MM.1S (cell line): ENCODE results near the gene KLHL18.

Experiments used
- DNase-seq: peaks from one replicate; pipeline ENCODE4 v3.0.0-alpha.2; 2015
- H2AFZ ChIP-seq: fragments of 300-600 bp; sonication (generic); 2 replicates; pipeline ENCODE4 v1.6.0; 2016; ENCODE audit warnings: antibody characterized with exemption, low read length
- H3F3A ChIP-seq: fragments of 300-600 bp; sonication (generic); 2 replicates; pipeline ENCODE4 v1.6.1; 2016; ENCODE audit warnings: mild to moderate bottlenecking, antibody characterized with exemption, low read length, moderate library complexity, mixed read lengths; ENCODE audit not compliant: insufficient read depth
- H3K27ac ChIP-seq: fragments of 300-600 bp; sonication (generic); 2 replicates; pipeline ENCODE4 v1.5.1; 2016; ENCODE audit warnings: mild to moderate bottlenecking, low read length
- H3K27me3 ChIP-seq: fragments of 300-600 bp; sonication (generic); replicated peaks from 2 replicates; pipeline ENCODE4 v1.6.0; 2016; ENCODE audit warnings: low read length; ENCODE audit not compliant: insufficient read depth
- H3K36me3 ChIP-seq: fragments of 300-600 bp; sonication (generic); replicated peaks from 2 replicates; pipeline ENCODE4 v1.6.1; 2016; ENCODE audit warnings: mild to moderate bottlenecking, low read length, mixed read lengths; ENCODE audit not compliant: insufficient read depth
- H3K4me1 ChIP-seq: fragments of 300-600 bp; sonication (generic); 2 replicates; pipeline ENCODE4 v1.6.1; 2016; ENCODE audit warnings: low read length, mixed read lengths
- H3K4me2 ChIP-seq: fragments of 300-600 bp; sonication (generic); 2 replicates; pipeline ENCODE4 v1.6.0; 2016; ENCODE audit warnings: low read depth, low read length
- H3K4me3 ChIP-seq: fragments of 300-600 bp; sonication (generic); 2 replicates; pipeline ENCODE4 v1.5.1; 2016; ENCODE audit warnings: low read length, mixed read lengths
- H3K79me2 ChIP-seq: fragments of 300-600 bp; sonication (generic); 2 replicates; pipeline ENCODE4 v1.6.1; 2016; ENCODE audit warnings: mixed run types, low read length, mixed read lengths
- H3K9ac ChIP-seq: fragments of 300-600 bp; sonication (generic); 2 replicates; pipeline ENCODE4 v1.6.1; 2016; ENCODE audit warnings: low read length, mixed read lengths
- H3K9me2 ChIP-seq: fragments of 300-600 bp; sonication (generic); replicated peaks from 2 replicates; pipeline ENCODE4 v1.6.1; 2016; ENCODE audit warnings: mild to moderate bottlenecking, low read length, mixed read lengths; ENCODE audit not compliant: insufficient read depth
- H3K9me3 ChIP-seq: fragments of 300-600 bp; sonication (generic); replicated peaks from 2 replicates; pipeline ENCODE4 v1.6.1; 2016; ENCODE audit warnings: mild to moderate bottlenecking, low read length, mixed read lengths; ENCODE audit not compliant: insufficient read depth
- H4K20me1 ChIP-seq: fragments of 300-600 bp; sonication (generic); 2 replicates; pipeline ENCODE4 v1.6.1; 2016; ENCODE audit warnings: mild to moderate bottlenecking, low read length, moderate library complexity, mixed read lengths; ENCODE audit not compliant: insufficient read depth
- EZH2 ChIP-seq: fragments of 300-600 bp; sonication (generic); optimal IDR thresholded peaks from 2 replicates; pipeline ENCODE3; 2017; ENCODE audit warnings: low read depth, mild to moderate bottlenecking, antibody characterized with exemption, low read length, mixed read lengths
- EZH2phosphoT487 ChIP-seq: fragments of 300-600 bp; sonication (generic); IDR thresholded peaks from 2 replicates; pipeline ENCODE4 v1.6.1; 2018; ENCODE audit warnings: antibody characterized with exemption, low read length
- TF ChIP-seq, protein P1 (sequence below): fragments of 300-600 bp; sonication (generic); IDR thresholded peaks from 2 replicates; pipeline ENCODE4 v1.5.1; 2016; ENCODE audit warnings: antibody characterized with exemption, low read length, mixed read lengths

KLHL18 gene

DNA sequence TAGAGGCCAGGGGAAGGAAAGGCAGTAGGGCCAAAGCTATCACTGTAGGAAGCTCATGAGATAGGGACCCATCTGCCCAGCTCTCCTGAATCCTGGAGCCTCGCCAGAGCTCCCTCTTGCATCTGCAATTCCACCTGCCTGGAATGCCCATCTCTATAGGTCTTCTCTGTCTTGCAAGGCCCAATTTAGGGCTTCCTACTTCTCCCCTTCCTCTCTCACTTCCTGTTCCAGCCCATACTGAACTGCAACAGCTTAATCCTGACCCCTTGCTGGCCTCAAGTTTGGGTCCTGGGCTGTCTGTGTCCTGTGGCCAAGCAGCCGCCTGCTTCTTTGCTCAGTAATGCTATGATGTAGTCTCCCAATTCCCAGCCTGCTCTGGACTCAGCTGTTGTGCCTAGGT lies 94.4 kb downstream of the KLHL18 start:
- H3K36me3 ChIP-seq: no peaks in the 10 kb centered on the region
- H3K9ac ChIP-seq: no peak overlapping the region
- peaks cover 23% of the 10 kb centered on the region for H3K79me2 ChIP-seq
- H3K4me3 ChIP-seq: no peak overlapping the region
- peaks cover 4% of the 10 kb centered on the region; the same call in 1 of the 2 replicates for H3F3A ChIP-seq
- H3K27ac ChIP-seq: no peak overlapping the region
- no peaks in the 10 kb centered on the region for H3K9me2 ChIP-seq
- no peaks in the 10 kb centered on the region for H3K27me3 ChIP-seq
- H3K9me3 ChIP-seq: no peaks in the 10 kb centered on the region
- H3K4me1 ChIP-seq: peaks cover 10% of the 10 kb centered on the region
- H3K4me2 ChIP-seq: no peak overlapping the region
- no peak for DNase-seq
- H4K20me1 ChIP-seq: no peaks in the 10 kb centered on the region
- H2AFZ ChIP-seq: no peak overlapping the region
- no peak for TF ChIP-seq EZH2
- no peak for TF ChIP-seq EZH2phosphoT487
- TF ChIP-seq, protein P1, sequence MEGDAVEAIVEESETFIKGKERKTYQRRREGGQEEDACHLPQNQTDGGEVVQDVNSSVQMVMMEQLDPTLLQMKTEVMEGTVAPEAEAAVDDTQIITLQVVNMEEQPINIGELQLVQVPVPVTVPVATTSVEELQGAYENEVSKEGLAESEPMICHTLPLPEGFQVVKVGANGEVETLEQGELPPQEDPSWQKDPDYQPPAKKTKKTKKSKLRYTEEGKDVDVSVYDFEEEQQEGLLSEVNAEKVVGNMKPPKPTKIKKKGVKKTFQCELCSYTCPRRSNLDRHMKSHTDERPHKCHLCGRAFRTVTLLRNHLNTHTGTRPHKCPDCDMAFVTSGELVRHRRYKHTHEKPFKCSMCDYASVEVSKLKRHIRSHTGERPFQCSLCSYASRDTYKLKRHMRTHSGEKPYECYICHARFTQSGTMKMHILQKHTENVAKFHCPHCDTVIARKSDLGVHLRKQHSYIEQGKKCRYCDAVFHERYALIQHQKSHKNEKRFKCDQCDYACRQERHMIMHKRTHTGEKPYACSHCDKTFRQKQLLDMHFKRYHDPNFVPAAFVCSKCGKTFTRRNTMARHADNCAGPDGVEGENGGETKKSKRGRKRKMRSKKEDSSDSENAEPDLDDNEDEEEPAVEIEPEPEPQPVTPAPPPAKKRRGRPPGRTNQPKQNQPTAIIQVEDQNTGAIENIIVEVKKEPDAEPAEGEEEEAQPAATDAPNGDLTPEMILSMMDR: no peak

- no peaks in the 10 kb centered on the region for H3K9me2 ChIP-seq
- H3K27ac ChIP-seq: no peak overlapping the region
- no peak overlapping the region for H3K4me3 ChIP-seq
- peaks cover 4% of the 10 kb centered on the region; the same call in 1 of the 2 replicates for H3F3A ChIP-seq
- H3K4me2 ChIP-seq: no peak overlapping the region
- H3K9ac ChIP-seq: no peak overlapping the region
- no peak for DNase-seq
- TF ChIP-seq, protein P1: no peak
- TF ChIP-seq EZH2 (no peak), EZH2phosphoT487 (no peak)
- no peaks in the 10 kb centered on the region for H3K9me3 ChIP-seq
- peaks cover 10% of the 10 kb centered on the region; the same call in 1 of the 2 replicates for H4K20me1 ChIP-seq
- H2AFZ ChIP-seq: no peak overlapping the region
- H3K79me2 ChIP-seq: peaks cover 40% of the 10 kb centered on the region
- peaks cover 10% of the 10 kb centered on the region for H3K4me1 ChIP-seq
- no peaks in the 10 kb centered on the region for H3K36me3 ChIP-seq
- H3K27me3 ChIP-seq: no peaks in the 10 kb centered on the region
These were observed 96.1 kb downstream of the KLHL18 start for GRCh38 chr3:47378869-47379268.

DNA sequence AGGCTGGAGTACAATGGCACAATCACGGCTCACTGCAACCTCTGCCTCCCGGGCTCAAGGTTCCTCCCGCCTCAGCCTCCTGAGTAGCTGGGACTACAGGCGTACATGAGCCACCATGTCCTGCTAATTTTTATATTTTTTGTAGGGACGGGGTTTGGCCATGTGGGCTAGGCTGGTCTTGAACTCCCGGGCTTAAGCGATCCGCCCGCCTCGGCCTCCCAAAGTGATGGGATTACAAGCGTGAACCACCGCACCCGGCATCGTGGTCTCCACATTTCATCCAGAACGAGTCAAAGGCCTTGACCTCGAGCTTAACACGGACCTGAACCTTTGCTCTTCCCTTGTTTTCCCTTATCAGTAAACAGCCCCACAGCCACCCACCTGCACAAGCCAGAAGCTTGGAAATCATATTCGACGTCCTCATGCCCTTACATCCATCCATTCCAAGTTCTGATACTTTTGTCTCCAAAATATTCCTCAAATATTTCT lies 96.7 kb downstream of the KLHL18 start:
- DNase-seq: no peak
- H3K4me3 ChIP-seq: peak overlapping the region; percentile 91
- H3K9ac ChIP-seq: peak overlapping the region; percentile 94; the same call in 1 of the 2 replicates
- H3K36me3 ChIP-seq: no peaks in the 10 kb centered on the region
- H3K4me1 ChIP-seq: peaks cover 10% of the 10 kb centered on the region
- no peak overlapping the region for H3K27ac ChIP-seq
- no peaks in the 10 kb centered on the region for H3K27me3 ChIP-seq
- no peaks in the 10 kb centered on the region for H3K9me3 ChIP-seq
- peaks cover 46% of the 10 kb centered on the region for H3K79me2 ChIP-seq
- H4K20me1 ChIP-seq: peaks cover 10% of the 10 kb centered on the region; the same call in 1 of the 2 replicates
- no peak overlapping the region for H2AFZ ChIP-seq
- H3F3A ChIP-seq: peaks cover 4% of the 10 kb centered on the region; the same call in 1 of the 2 replicates
- H3K4me2 ChIP-seq: peak overlapping the region; percentile 76
- H3K9me2 ChIP-seq: no peaks in the 10 kb centered on the region
- TF ChIP-seq EZH2: no peak
- TF ChIP-seq, protein P1: no peak
- no peak for TF ChIP-seq EZH2phosphoT487
